Suprapubic skin (tissue), 4 donors: ENCODE measurements around the gene SPOCK1. TPM values are rescaled to one million over a fixed set of nuclear protein-coding genes. Genes with fewer than 3 reads are reported as not detected.

Source experiments
- DNase-seq, 2 donors: peaks; one replicate each; pipeline ENCODE4 v3.0.0-alpha.2; 2019; ENCODE audit warnings: low spot score in 2 of 2
- H3K27ac ChIP-seq: fragments of 200-600 bp; sonication (generic); one replicate; pipeline ENCODE4 v1.5.1; 2019
- H3K27me3 ChIP-seq: fragments of 200-600 bp; sonication (generic); one replicate; pipeline ENCODE4 v1.5.1; 2019
- H3K36me3 ChIP-seq: fragments of 200-600 bp; sonication (generic); one replicate; pipeline ENCODE4 v1.5.1; 2019
- H3K4me1 ChIP-seq: fragments of 200-600 bp; sonication (generic); one replicate; pipeline ENCODE4 v1.5.1; 2019
- H3K4me3 ChIP-seq: fragments of 200-600 bp; sonication (generic); one replicate; pipeline ENCODE4 v1.5.1; 2019; ENCODE audit warnings: mild to moderate bottlenecking
- H3K9me3 ChIP-seq: fragments of 200-600 bp; sonication (generic); one replicate; pipeline ENCODE4 v1.5.1; 2019
- CTCF ChIP-seq, 2 donors: fragments of 200-600 bp in 1 of 2; fragments of 450-650 bp in 1 of 2; sonication (generic) in 1 of 2; IDR thresholded peaks; one replicate each; pipeline ENCODE4 v1.5.1; 2016 to 2019; ENCODE audit warnings: antibody characterized with exemption in 2 of 2, mild to moderate bottlenecking in 1 of 2, moderate library complexity in 1 of 2
- EP300 ChIP-seq: sonication (generic); formaldehyde crosslinking; IDR thresholded peaks from one replicate; pipeline ENCODE4 v1.6.1; 2017; ENCODE audit warnings: antibody characterized with exemption
- POLR2A ChIP-seq, 2 donors: fragments of 450-650 bp; IDR thresholded peaks; one replicate each; pipeline ENCODE4 v1.6.1; 2017; ENCODE audit warnings: antibody characterized with exemption in 2 of 2, mild to moderate bottlenecking in 2 of 2, moderate library complexity in 2 of 2
- POLR2AphosphoS5 ChIP-seq, 3 donors: sonication (generic); formaldehyde crosslinking; IDR thresholded peaks; one replicate each; pipeline ENCODE4 v1.6.1; 2017; ENCODE audit warnings: antibody characterized with exemption in 3 of 3
- WGBS: methylation state at CpG from one replicate; pipeline ENCODE4 v1.1.5; 2018; 5-methylcytosine and 5-hydroxymethylcytosine counted together
- total RNA-seq, 4 donors: library from RNA; depleted of rRNA; stranded (reverse); fragments of >200 nt; gene quantifications; one replicate each; pipeline ENCODE4 v1.1.0, GENCODE V29; 2016

The SPOCK1 gene
- total RNA-seq, 4 donors from 2014 or later: 3.9 to 11.6 (median 5.4) TPM

GRCh38 chr5:137478043-137478442 is 21.1 kb downstream of the SPOCK1 start:
- Histone ChIP-seq H3K36me3 (no peaks in the 10 kb centered on the region), H3K4me1 (no peaks in the 10 kb centered on the region), H3K27ac (no peak overlapping the region), H3K9me3 (no peaks in the 10 kb centered on the region), H3K27me3 (no peaks in the 10 kb centered on the region), H3K4me3 (no peak overlapping the region)
- 73% methylated on average over 3 of the region's 3 CpGs for WGBS
- no peak for DNase-seq
- TF ChIP-seq POLR2AphosphoS5 (IDR thresholded peaks at IDR 0.05) (no peak), EP300 (no peak), POLR2A (IDR thresholded peaks at IDR 0.05) (no peak), CTCF (IDR thresholded peaks at IDR 0.05) (no peak)

GRCh38 chr5:137470921-137471220 is 28.3 kb downstream of the SPOCK1 start:
- WGBS: 66% methylated on average over 4 of the region's 4 CpGs
- TF ChIP-seq CTCF (IDR thresholded peaks at IDR 0.05): no peak
- TF ChIP-seq POLR2A (IDR thresholded peaks at IDR 0.05): no peak
- TF ChIP-seq EP300: no peak
- no peak for TF ChIP-seq POLR2AphosphoS5 (IDR thresholded peaks at IDR 0.05)
- DNase-seq: no peak
- Histone ChIP-seq H3K4me3 (no peak overlapping the region), H3K27ac (no peak overlapping the region), H3K36me3 (no peaks in the 10 kb centered on the region), H3K9me3 (no peaks in the 10 kb centered on the region), H3K27me3 (no peaks in the 10 kb centered on the region), H3K4me1 (no peaks in the 10 kb centered on the region)

GRCh38 chr5:137470111-137470920 is 28.8 kb downstream of the SPOCK1 start:
- DNase-seq: peak in 1 of 2 donors; percentile 81
- 77% methylated on average over 5 of the region's 5 CpGs for WGBS
- H3K4me3 ChIP-seq: no peak overlapping the region
- H3K4me1 ChIP-seq: no peaks in the 10 kb centered on the region
- H3K27ac ChIP-seq: no peak overlapping the region
- no peaks in the 10 kb centered on the region for H3K27me3 ChIP-seq
- no peaks in the 10 kb centered on the region for H3K9me3 ChIP-seq
- no peaks in the 10 kb centered on the region for H3K36me3 ChIP-seq
- TF ChIP-seq EP300 (no peak), POLR2AphosphoS5 (IDR thresholded peaks at IDR 0.05) (no peak), CTCF (IDR thresholded peaks at IDR 0.05) (no peak), POLR2A (IDR thresholded peaks at IDR 0.05) (no peak)

- Histone ChIP-seq H3K36me3 (no peaks in the 10 kb centered on the region), H3K27me3 (no peaks in the 10 kb centered on the region), H3K4me1 (no peaks in the 10 kb centered on the region), H3K27ac (no peak overlapping the region), H3K9me3 (no peaks in the 10 kb centered on the region), H3K4me3 (no peak overlapping the region)
- DNase-seq: no peak
- TF ChIP-seq POLR2AphosphoS5 (IDR thresholded peaks at IDR 0.05) (no peak), CTCF (IDR thresholded peaks at IDR 0.05) (no peak), EP300 (no peak), POLR2A (IDR thresholded peaks at IDR 0.05) (no peak)
- 65% methylated on average over 2 of the region's 3 CpGs for WGBS
These were observed 32.2 kb downstream of the SPOCK1 start for GRCh38 chr5:137466889-137467288.

- Histone ChIP-seq H3K4me3 (no peak overlapping the region), H3K36me3 (no peaks in the 10 kb centered on the region), H3K9me3 (no peaks in the 10 kb centered on the region), H3K4me1 (no peaks in the 10 kb centered on the region), H3K27ac (no peak overlapping the region), H3K27me3 (no peaks in the 10 kb centered on the region)
- DNase-seq: no peak
- TF ChIP-seq POLR2AphosphoS5 (IDR thresholded peaks at IDR 0.05): no peak
- TF ChIP-seq POLR2A (IDR thresholded peaks at IDR 0.05): no peak
- no peak for TF ChIP-seq CTCF (IDR thresholded peaks at IDR 0.05)
- TF ChIP-seq EP300: no peak
- WGBS: 68% methylated on average over 1 of the region's 1 CpG
These were observed 33.2 kb downstream of the SPOCK1 start for GRCh38 chr5:137465930-137466329.
